Fibroblast of mammary gland (primary cell): ENCODE data around the gene MTUS2.

Source experiments
- DNase-seq: peaks from one replicate; pipeline ENCODE4 v3.0.0-alpha.2; 2010; ENCODE audit warnings: low read depth
- H3K4me3 ChIP-seq: 2 replicates; pipeline ENCODE4 v1.5.1; 2011; ENCODE audit warnings: low read depth, mild to moderate bottlenecking, low read length, moderate library complexity; ENCODE audit not compliant: control insufficient read depth
- TF ChIP-seq, protein P1 (sequence below): conservative IDR thresholded peaks from 2 replicates; pipeline ENCODE4 v1.5.1; 2011; ENCODE audit warnings: low read depth, low read length, inconsistent platforms; ENCODE audit not compliant: control insufficient read depth, insufficient read depth

MTUS2 gene

DNA sequence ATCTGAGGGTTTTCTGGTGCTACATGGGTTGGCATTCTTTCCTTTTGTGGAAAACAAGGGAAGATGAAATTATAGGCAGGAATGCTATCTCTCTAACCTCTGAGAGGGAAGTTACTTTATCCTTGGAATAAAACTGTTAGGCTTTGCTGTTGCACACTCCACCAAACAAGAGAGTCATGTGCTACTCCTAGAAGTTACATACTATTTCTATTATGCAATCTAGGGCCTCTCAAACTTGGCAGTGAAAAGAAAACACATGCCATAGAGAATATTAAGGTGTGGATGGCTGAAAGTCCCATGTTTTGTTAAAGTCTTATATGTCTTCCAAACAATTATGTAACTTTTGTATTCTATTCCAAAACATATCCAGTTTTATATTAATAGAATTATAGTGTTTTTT lies 407.4 kb downstream of the MTUS2 start:
- DNase-seq = no peak
- TF ChIP-seq, protein P1, sequence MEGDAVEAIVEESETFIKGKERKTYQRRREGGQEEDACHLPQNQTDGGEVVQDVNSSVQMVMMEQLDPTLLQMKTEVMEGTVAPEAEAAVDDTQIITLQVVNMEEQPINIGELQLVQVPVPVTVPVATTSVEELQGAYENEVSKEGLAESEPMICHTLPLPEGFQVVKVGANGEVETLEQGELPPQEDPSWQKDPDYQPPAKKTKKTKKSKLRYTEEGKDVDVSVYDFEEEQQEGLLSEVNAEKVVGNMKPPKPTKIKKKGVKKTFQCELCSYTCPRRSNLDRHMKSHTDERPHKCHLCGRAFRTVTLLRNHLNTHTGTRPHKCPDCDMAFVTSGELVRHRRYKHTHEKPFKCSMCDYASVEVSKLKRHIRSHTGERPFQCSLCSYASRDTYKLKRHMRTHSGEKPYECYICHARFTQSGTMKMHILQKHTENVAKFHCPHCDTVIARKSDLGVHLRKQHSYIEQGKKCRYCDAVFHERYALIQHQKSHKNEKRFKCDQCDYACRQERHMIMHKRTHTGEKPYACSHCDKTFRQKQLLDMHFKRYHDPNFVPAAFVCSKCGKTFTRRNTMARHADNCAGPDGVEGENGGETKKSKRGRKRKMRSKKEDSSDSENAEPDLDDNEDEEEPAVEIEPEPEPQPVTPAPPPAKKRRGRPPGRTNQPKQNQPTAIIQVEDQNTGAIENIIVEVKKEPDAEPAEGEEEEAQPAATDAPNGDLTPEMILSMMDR = no peak
- H3K4me3 ChIP-seq = no peak overlapping the region

DNA sequence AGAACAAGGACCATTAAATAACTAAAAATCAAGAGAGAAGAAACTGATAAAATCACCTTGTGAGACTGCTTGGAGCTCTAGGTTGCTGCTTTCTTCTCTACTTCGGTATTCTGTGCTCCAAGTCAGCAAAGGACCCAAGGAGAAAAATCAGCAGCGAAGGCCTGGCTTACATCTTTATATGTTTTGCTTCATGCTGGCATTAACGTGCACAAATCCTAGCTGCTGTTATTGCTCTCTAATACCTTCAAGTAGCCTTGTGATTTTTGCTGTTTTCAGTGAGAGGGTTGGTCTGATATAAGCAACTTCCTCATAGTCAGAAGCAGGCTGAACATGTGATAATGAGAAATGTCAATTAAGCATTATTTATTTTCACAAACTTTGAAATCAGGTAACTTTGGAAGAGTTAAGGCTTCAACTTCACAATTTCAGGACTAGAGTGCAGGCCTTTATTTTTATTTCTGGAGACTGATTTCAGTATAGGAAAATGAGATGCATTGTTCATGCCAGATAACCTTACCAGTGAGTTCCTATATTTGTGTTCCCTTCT lies 410.2 kb downstream of the MTUS2 start:
- no peak for DNase-seq
- TF ChIP-seq, protein P1 = no peak

DNA sequence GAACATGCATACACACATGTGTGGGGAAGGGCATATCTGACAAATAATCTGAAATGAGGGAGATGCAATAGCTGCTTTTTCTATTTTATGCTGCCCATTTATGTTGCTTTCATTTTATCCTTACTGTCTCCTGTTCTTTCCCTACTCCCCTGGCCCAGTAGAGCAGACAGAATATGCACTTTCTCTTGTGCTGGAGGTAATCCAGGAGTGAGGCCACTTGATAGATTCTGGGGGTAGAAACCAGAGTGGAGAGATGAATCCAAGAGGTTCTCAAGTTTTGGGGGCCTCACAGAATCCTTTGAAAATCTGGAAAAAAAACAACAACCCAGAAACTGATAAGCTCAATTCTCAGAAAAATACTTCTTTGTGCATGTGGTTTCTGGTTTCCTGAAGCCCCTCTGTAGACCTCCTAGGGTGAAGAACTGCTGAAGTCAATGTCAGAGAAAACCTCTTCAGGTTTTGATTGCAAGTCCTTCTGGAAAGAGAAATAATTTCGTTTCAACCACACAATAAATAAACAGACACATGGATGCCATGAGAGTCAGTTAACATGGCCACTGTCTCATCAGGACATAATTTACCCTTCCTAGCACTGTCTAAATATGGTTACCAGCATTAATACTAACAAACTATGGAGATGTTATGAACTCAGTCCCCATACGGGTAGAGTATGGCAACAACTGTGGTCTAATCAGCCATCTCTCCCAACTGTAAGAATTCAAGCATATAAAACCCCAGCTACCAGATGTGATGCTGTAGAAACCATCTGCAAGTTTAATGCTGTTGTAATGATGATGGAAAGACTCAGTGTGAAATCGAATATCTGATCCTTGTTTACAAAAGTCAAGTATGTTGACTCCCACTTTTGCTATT lies 419.8 kb downstream of the MTUS2 start:
- no peak for DNase-seq
- TF ChIP-seq, protein P1 = no peak

More for the DNA sequence above, 410.2 kb downstream of the MTUS2 start:
- no peak overlapping the region for H3K4me3 ChIP-seq

DNA sequence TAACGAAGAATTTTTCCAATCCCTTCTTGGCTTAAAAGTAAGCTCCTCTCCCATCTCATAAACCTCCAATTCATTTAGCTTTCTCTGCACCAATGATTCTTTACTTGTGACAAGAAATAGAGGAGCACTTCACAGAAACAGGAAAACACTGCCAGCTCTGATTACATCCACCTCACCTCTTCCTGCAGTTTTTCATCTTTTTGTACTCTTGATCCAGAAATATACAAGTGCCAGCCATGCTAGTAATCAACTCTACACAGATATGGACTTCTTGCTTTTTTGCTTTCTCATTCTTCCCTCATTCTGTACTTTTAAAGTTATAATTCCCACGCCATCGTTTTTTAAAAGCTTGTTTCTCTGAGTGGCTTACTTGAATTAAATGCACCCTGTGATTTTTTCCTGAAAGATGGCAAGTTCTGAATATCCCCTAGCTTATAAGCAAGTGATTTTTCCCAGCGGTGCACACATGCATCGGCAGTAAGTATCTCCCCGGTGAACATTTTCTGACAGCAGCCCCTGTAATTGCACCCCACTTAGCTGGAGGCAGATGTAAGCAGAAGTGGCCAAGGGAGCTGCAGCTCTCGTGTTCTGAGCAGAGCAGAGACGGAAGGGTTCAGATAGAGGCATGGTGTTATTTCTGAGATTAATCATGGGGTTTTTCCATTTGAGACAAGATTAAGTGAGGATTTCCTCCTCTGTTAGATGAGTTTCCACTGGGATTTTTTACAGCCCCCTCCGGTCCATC lies 434.7 kb downstream of the MTUS2 start:
- H3K4me3 ChIP-seq = no peak overlapping the region
- TF ChIP-seq, protein P1 = no peak
- no peak for DNase-seq

More for the DNA sequence above, 419.8 kb downstream of the MTUS2 start:
- no peak overlapping the region for H3K4me3 ChIP-seq

DNA sequence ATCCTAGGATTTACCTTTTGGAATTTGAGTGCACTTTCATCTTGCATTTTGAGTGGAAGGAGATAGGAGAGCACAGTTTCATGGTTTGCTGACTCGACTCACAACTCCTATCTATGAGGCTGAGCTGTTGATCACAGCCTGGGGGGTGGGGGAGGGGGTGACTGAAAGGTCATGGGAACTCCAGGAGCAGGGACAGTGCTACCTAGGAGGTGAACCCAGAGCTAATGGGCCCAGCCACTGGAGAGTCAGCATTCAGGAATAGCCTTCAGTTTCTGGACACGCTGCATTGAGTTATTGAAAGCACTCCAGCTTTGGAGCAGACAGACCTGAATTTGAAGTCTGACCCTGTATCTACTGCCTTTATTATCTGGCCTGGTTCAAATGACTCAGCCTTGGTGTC lies 435.4 kb downstream of the MTUS2 start:
- no peak overlapping the region for H3K4me3 ChIP-seq
- TF ChIP-seq, protein P1 = no peak
- DNase-seq = no peak

DNA sequence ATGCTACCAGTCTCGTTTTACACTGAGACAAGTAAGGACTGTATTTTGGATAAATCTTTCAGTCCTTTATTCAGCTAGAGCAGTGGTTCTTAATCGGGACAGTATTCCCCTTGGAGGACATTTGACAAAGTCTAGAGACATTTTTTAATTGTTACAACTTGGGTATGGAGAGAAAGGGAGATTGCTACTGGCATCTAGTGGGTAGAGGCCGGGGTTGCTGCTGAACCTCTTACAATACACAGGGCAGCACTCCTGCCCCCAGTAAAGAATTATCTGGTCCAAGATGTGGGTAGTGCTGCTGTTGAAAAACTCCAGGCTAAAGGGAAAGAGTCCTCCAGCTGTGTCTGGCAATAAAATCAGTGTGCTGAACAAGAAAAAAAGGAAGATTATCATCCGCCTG lies 440.5 kb downstream of the MTUS2 start:
- TF ChIP-seq, protein P1 = no peak
- no peak for DNase-seq

More for the DNA sequence above, 440.5 kb downstream of the MTUS2 start:
- no peak overlapping the region for H3K4me3 ChIP-seq
